Stimulated activated CD8-positive, alpha-beta memory T cell treated with anti-CD3 and anti-CD28 coated beads, Interleukin-7, amount 100 ng/mL, for 1 hour (primary cell): Measurements from ENCODE around the gene PTH2R.

Experiments used
- DNase-seq, 2 donors: peaks; one replicate each; pipeline ENCODE4 v3.0.0-alpha.2; 2020; ENCODE audit warnings: low read depth in 2 of 2

The PTH2R gene

GRCh38 chr2:208542465-208543041, 136.0 kb downstream of the PTH2R start:
- DNase-seq, result no peak
